Peyer's patch (tissue), 4 donors: ENCODE results near the gene MCU. TPM values are rescaled to one million over a fixed set of nuclear protein-coding genes. Genes with fewer than 3 reads are reported as not detected.

ENCODE experiments used
- DNase-seq, 3 donors: peaks; one replicate each; pipeline ENCODE4 v3.0.0-alpha.2; 2017 to 2019
- H3K27ac ChIP-seq, 4 donors: fragments of 200-600 bp; sonication (generic); one replicate each; pipeline ENCODE4 v1.5.1; 2016 to 2019
- H3K27me3 ChIP-seq, 2 donors: fragments of 200-600 bp; sonication (generic); one replicate each; pipeline ENCODE4 v1.5.1; 2019
- H3K36me3 ChIP-seq, 3 donors: fragments of 200-600 bp; sonication (generic); one replicate each; pipeline ENCODE4 v1.5.1; 2016 to 2019
- H3K4me1 ChIP-seq, 4 donors: fragments of 200-600 bp; sonication (generic); one replicate each; pipeline ENCODE4 v1.5.1; 2016 to 2019
- H3K4me3 ChIP-seq, 4 donors: fragments of 200-600 bp; sonication (generic); 1 replicate in 3 of 4; 2 replicates in 1 of 4; pipeline ENCODE4 v1.5.1; 2016 to 2019; ENCODE audit warnings: mild to moderate bottlenecking in 1 of 4
- H3K9me3 ChIP-seq, 4 donors: fragments of 200-600 bp; sonication (generic); one replicate each; pipeline ENCODE4 v1.5.1; 2016 to 2019; ENCODE audit warnings: mild to moderate bottlenecking in 1 of 4
- CTCF ChIP-seq, 6 experiments: fragments of 450-650 bp in 4 of 6; fragments of 200-600 bp in 2 of 6; sonication (generic) in 1 of 6; IDR thresholded peaks; one replicate each; pipeline ENCODE4 v1.5.1; 2017 to 2019; ENCODE audit warnings: antibody characterized with exemption in 6 of 6, mild to moderate bottlenecking in 3 of 6, moderate library complexity in 1 of 6
- POLR2A ChIP-seq, 2 donors: fragments of 450-650 bp; IDR thresholded peaks; one replicate each; pipeline ENCODE4 v1.5.1; 2017; ENCODE audit warnings: antibody characterized with exemption in 2 of 2, mild to moderate bottlenecking in 2 of 2, moderate library complexity in 2 of 2
- total RNA-seq, 4 donors: library from RNA; depleted of rRNA; stranded (reverse); fragments of >200 nt; gene quantifications; one replicate each; pipeline ENCODE4 v1.1.0, GENCODE V29; 2016

Gene MCU
- total RNA-seq, 4 donors from 2014 or later = 44.6 to 65.8 (median 52.9) TPM

- TF ChIP-seq CTCF (IDR thresholded peaks at IDR 0.05) (no peak), POLR2A (IDR thresholded peaks at IDR 0.05) (no peak)
These were observed 130.5 kb downstream of the MCU start for GRCh38 chr10:72822342-72822986.

GRCh38 chr10:72825163-72825562, 133.2 kb downstream of the MCU start:
- TF ChIP-seq POLR2A (IDR thresholded peaks at IDR 0.05) (no peak), CTCF (IDR thresholded peaks at IDR 0.05) (no peak)
- Histone ChIP-seq H3K9me3 (no peaks in the 10 kb centered on the region), H3K36me3 (no peaks in the 10 kb centered on the region)

More at GRCh38 chr10:72822342-72822986, 130.5 kb downstream of the MCU start:
- Histone ChIP-seq H3K9me3 (no peaks in the 10 kb centered on the region), H3K27ac (no peak overlapping the region), H3K27me3 (no peaks in the 10 kb centered on the region), H3K36me3 (no peaks in the 10 kb centered on the region), H3K4me3 (no peak overlapping the region), H3K4me1 (no peaks in the 10 kb centered on the region)
- no peak for DNase-seq

GRCh38 chr10:72826346-72826745, 134.4 kb downstream of the MCU start:
- TF ChIP-seq CTCF (IDR thresholded peaks at IDR 0.05) (no peak), POLR2A (IDR thresholded peaks at IDR 0.05) (no peak)
- H3K9me3 ChIP-seq = no peaks in the 10 kb centered on the region
- no peak overlapping the region for H3K4me3 ChIP-seq
- H3K27ac ChIP-seq = no peak overlapping the region
- H3K27me3 ChIP-seq = no peaks in the 10 kb centered on the region
- peaks cover 0 to 12% (median 0%) of the 10 kb centered on the region in 4 donors for H3K4me1 ChIP-seq
- DNase-seq = no peak
- H3K36me3 ChIP-seq = no peaks in the 10 kb centered on the region

More at GRCh38 chr10:72825163-72825562, 133.2 kb downstream of the MCU start:
- Histone ChIP-seq H3K27me3 (no peaks in the 10 kb centered on the region), H3K4me1 (peaks cover 0 to 12% (median 0%) of the 10 kb centered on the region in 4 donors), H3K4me3 (no peak overlapping the region), H3K27ac (no peak overlapping the region)
- no peak for DNase-seq

- TF ChIP-seq POLR2A (IDR thresholded peaks at IDR 0.05) (no peak), CTCF (IDR thresholded peaks at IDR 0.05) (no peak)
- H3K4me1 ChIP-seq = peaks cover 0 to 12% (median 0%) of the 10 kb centered on the region in 4 donors
- no peaks in the 10 kb centered on the region for H3K27me3 ChIP-seq
- H3K36me3 ChIP-seq = no peaks in the 10 kb centered on the region
- DNase-seq = no peak
- no peak overlapping the region for H3K4me3 ChIP-seq
- no peaks in the 10 kb centered on the region for H3K9me3 ChIP-seq
- peak overlapping the region in 1 of 4 donors; percentile 34 for H3K27ac ChIP-seq
These were observed 136.4 kb downstream of the MCU start for GRCh38 chr10:72828294-72828693.

- no peaks in the 10 kb centered on the region for H3K27me3 ChIP-seq
- H3K36me3 ChIP-seq = peaks cover 0 to 9% (median 0%) of the 10 kb centered on the region in 3 donors
- H3K4me1 ChIP-seq = peaks cover 0 to 12% (median 0%) of the 10 kb centered on the region in 4 donors
- no peak overlapping the region for H3K27ac ChIP-seq
- H3K9me3 ChIP-seq = no peaks in the 10 kb centered on the region
- no peak for DNase-seq
- no peak overlapping the region for H3K4me3 ChIP-seq
- TF ChIP-seq CTCF (IDR thresholded peaks at IDR 0.05) (no peak), POLR2A (IDR thresholded peaks at IDR 0.05) (no peak)
These were observed 138.7 kb downstream of the MCU start for GRCh38 chr10:72830625-72831024.
